ENCODE results near the gene ANKLE1.

The ANKLE1 gene

GRCh38 chr19:17305517-17306284, 24.0 kb downstream of the ANKLE1 start, which contains the start of gene MRPL34:
Gene MRPL34, plus strand, starts transcription at chr19:17305872. Its CDS starts 21 bp downstream, at chr19:17305893.
- TF ChIP-seq CTCF (IDR thresholded peaks at IDR 0.05; ENCODE audit: extremely low read depth, insufficient read depth, missing control alignments), result peak; percentile 72
- in situ Hi-C loops (cut with MboI; ENCODE audit: low pct_unique_long_range_greater_than_20kb, low sequenced_read_pairs, unreplicated experiment), result no loop called here
- DNase-seq (ENCODE audit: low spot score), result peak; percentile 93

- in situ Hi-C loops (cut with MboI; ENCODE audit: low pct_unique_long_range_greater_than_20kb, low sequenced_read_pairs, unreplicated experiment), result no loop called here
- no peak for TF ChIP-seq CTCF (IDR thresholded peaks at IDR 0.05; ENCODE audit: extremely low read depth, insufficient read depth, missing control alignments)
- no peak for DNase-seq (ENCODE audit: low spot score)
Observed at GRCh38 chr19:17306285-17306714, 24.6 kb downstream of the ANKLE1 start.

GRCh38 chr19:17307876-17308377, 26.2 kb downstream of the ANKLE1 start:
- in situ Hi-C loops (cut with MboI; ENCODE audit: low pct_unique_long_range_greater_than_20kb, low sequenced_read_pairs, unreplicated experiment), result no loop called here
- no peak for DNase-seq (ENCODE audit: low spot score)
- TF ChIP-seq CTCF (IDR thresholded peaks at IDR 0.05; ENCODE audit: extremely low read depth, insufficient read depth, missing control alignments), result no peak

GRCh38 chr19:17309198-17309964, 27.7 kb downstream of the ANKLE1 start, which contains the start of gene DDA1:
Gene DDA1, plus strand, starts transcription at chr19:17309563. Its CDS starts 92 bp downstream, at chr19:17309655.
- TF ChIP-seq CTCF (IDR thresholded peaks at IDR 0.05; ENCODE audit: extremely low read depth, insufficient read depth, missing control alignments), result no peak
- peak; percentile 98 for DNase-seq (ENCODE audit: low spot score)
- in situ Hi-C loops (cut with MboI; ENCODE audit: low pct_unique_long_range_greater_than_20kb, low sequenced_read_pairs, unreplicated experiment), result no loop called here

GRCh38 chr19:17309965-17310461, 28.3 kb downstream of the ANKLE1 start:
- in situ Hi-C loops (cut with MboI; ENCODE audit: low pct_unique_long_range_greater_than_20kb, low sequenced_read_pairs, unreplicated experiment), result no loop called here
- DNase-seq (ENCODE audit: low spot score), result no peak
- no peak for TF ChIP-seq CTCF (IDR thresholded peaks at IDR 0.05; ENCODE audit: extremely low read depth, insufficient read depth, missing control alignments)

GRCh38 chr19:17311455-17312188, 29.9 kb downstream of the ANKLE1 start:
- no peak for TF ChIP-seq CTCF (IDR thresholded peaks at IDR 0.05; ENCODE audit: extremely low read depth, insufficient read depth, missing control alignments)
- in situ Hi-C loops (cut with MboI; ENCODE audit: low pct_unique_long_range_greater_than_20kb, low sequenced_read_pairs, unreplicated experiment), result no loop called here
- DNase-seq (ENCODE audit: low spot score), result no peak

All from GM13977 (cell line).